SK-N-SH (cell line): ENCODE measurements around the gene OCIAD1. TPM values are rescaled to one million over a fixed set of nuclear protein-coding genes. Genes with fewer than 3 reads are reported as not detected.

Experiments
- CTCF ChIA-PET: fragments of 300-600, 350-600 bp; formaldehyde crosslinking; extraction: SDS; loops from one replicate; lab custom pipeline; 2021; lab: Yijun Ruan, JAX
- POLR2A ChIA-PET: fragments of 350-600 bp; sonication (Branson Sonifier 250); formaldehyde crosslinking; extraction: SDS; loops from one replicate; lab custom pipeline; 2020; ENCODE audit warnings: antibody characterized with exemption, inconsistent platforms; lab: Yijun Ruan, JAX
- DNase-seq: peaks from one replicate; pipeline ENCODE4 v3.0.0; 2012
- H2AFZ ChIP-seq: fragments of 200-600 bp; sonication (generic); 2 replicates; pipeline ENCODE4 v1.8.1; 2016; ENCODE audit warnings: antibody characterized with exemption, mild to moderate bottlenecking, low read depth
- H3F3A ChIP-seq: fragments of 200-600 bp; sonication (generic); replicated peaks from 2 replicates; pipeline ENCODE3; 2016; ENCODE audit warnings: antibody characterized with exemption, mild to moderate bottlenecking; ENCODE audit not compliant: insufficient read depth
- H3K27ac ChIP-seq, 2 experiments: fragments of 200-500 bp in 1 of 2; fragments of 200-600 bp in 1 of 2; sonication (Bioruptor generic) in 1 of 2; sonication (generic), shearing (Covaris generic) in 1 of 2; 2 replicates each; pipeline versions ENCODE4 v1.5.1 to v1.6.1; 2014 to 2016; ENCODE audit warnings: low read depth in 2 of 2, inconsistent platforms in 1 of 2, low read length in 1 of 2, mild to moderate bottlenecking in 1 of 2, mixed read lengths in 1 of 2
- H3K27me3 ChIP-seq: fragments of 200-600 bp; sonication (generic), shearing (Covaris generic); 2 replicates; pipeline ENCODE4 v1.6.1; 2016; ENCODE audit warnings: mixed run types; ENCODE audit not compliant: insufficient read depth
- H3K36me3 ChIP-seq, 2 experiments: fragments of 200-500 bp in 1 of 2; fragments of 200-600 bp in 1 of 2; sonication (Bioruptor generic) in 1 of 2; sonication (generic) in 1 of 2; replicated peaks in 1 of 2; 2 replicates each; pipeline versions ENCODE3 to v1.5.1; 2014 to 2016; ENCODE audit warnings: low read length in 1 of 2, mild to moderate bottlenecking in 1 of 2; ENCODE audit not compliant: insufficient read depth in 2 of 2, control insufficient read depth in 1 of 2
- H3K4me1 ChIP-seq, 2 experiments: fragments of 200-500 bp in 1 of 2; fragments of 200-600 bp in 1 of 2; sonication (Bioruptor generic) in 1 of 2; sonication (generic), shearing (Covaris generic) in 1 of 2; 2 replicates each; pipeline versions ENCODE4 v1.5.1 to v1.6.1; 2014 to 2016; ENCODE audit warnings: low read depth in 1 of 2, low read length in 1 of 2, mixed run types in 1 of 2; ENCODE audit not compliant: insufficient read depth in 2 of 2, control insufficient read depth in 1 of 2
- H3K4me2 ChIP-seq: fragments of 200-600 bp; sonication (generic), shearing (Covaris generic); 2 replicates; pipeline ENCODE4 v1.6.1; 2017; ENCODE audit warnings: mixed run types
- H3K4me3 ChIP-seq, 2 experiments: fragments of 200-500 bp in 1 of 2; fragments of 200-600 bp in 1 of 2; sonication (Bioruptor generic) in 1 of 2; sonication (generic), shearing (Covaris generic) in 1 of 2; 2 replicates each; pipeline versions ENCODE4 v1.5.1 to v1.8.1; 2014 to 2016; ENCODE audit warnings: low read depth in 2 of 2, inconsistent platforms in 1 of 2, low read length in 1 of 2, mild to moderate bottlenecking in 1 of 2, mixed read lengths in 1 of 2, moderate library complexity in 1 of 2
- H3K79me2 ChIP-seq: fragments of 200-600 bp; sonication (generic); 2 replicates; pipeline ENCODE4 v1.8.1; 2017; ENCODE audit warnings: mild to moderate bottlenecking; ENCODE audit not compliant: insufficient read depth
- H3K9ac ChIP-seq: fragments of 200-600 bp; sonication (generic); 2 replicates; pipeline ENCODE4 v1.6.1; 2017; ENCODE audit warnings: mixed run types
- H3K9me2 ChIP-seq: fragments of 200-600 bp; sonication (generic); 2 replicates; pipeline ENCODE4 v1.6.1; 2017; ENCODE audit warnings: mixed run types
- H3K9me3 ChIP-seq: fragments of 200-600 bp; sonication (generic); 2 replicates; pipeline ENCODE4 v1.6.1; 2017; ENCODE audit warnings: mixed run types, mild to moderate bottlenecking, moderate library complexity
- H4K20me1 ChIP-seq: fragments of 200-600 bp; sonication (generic); 2 replicates; pipeline ENCODE4 v1.6.1; 2017; ENCODE audit warnings: mild to moderate bottlenecking, mixed run types; ENCODE audit not compliant: insufficient read depth
- FOSL2 ChIP-seq: IDR thresholded peaks from 2 replicates; pipeline ENCODE4 v1.4.0; 2012; ENCODE audit warnings: low read depth, mild to moderate bottlenecking, moderate library complexity, borderline replicate concordance
- FOXM1 ChIP-seq: IDR thresholded peaks from 2 replicates; pipeline ENCODE4 v1.4.0; 2012; ENCODE audit warnings: low read depth, mild to moderate bottlenecking
- JUND ChIP-seq: IDR thresholded peaks from 2 replicates; pipeline ENCODE4 v1.4.0; 2012
- NFIC ChIP-seq: IDR thresholded peaks from 2 replicates; pipeline ENCODE4 v1.4.0; 2012; ENCODE audit warnings: borderline replicate concordance
- NRF1 ChIP-seq: IDR thresholded peaks from 2 replicates; pipeline ENCODE4 v1.6.1; 2012; ENCODE audit warnings: low read depth, mild to moderate bottlenecking, low read length
- PBX3 ChIP-seq: IDR thresholded peaks from 2 replicates; pipeline ENCODE4; 2012
- RAD21 ChIP-seq: IDR thresholded peaks from 2 replicates; pipeline ENCODE4 v1.6.1; 2012; ENCODE audit warnings: mild to moderate bottlenecking, low read length
- RFX5 ChIP-seq: IDR thresholded peaks from 2 replicates; pipeline ENCODE4 v1.6.1; 2012; ENCODE audit warnings: mild to moderate bottlenecking, improper control_type of control experiment, low read length
- TCF12 ChIP-seq: IDR thresholded peaks from 2 replicates; pipeline ENCODE4 v1.4.0; 2012
- WGBS: methylation state at CpG from one replicate; pipeline ENCODE4 v1.1.6; 2017; ENCODE audit warnings: low lambda C conversion rate; 5-methylcytosine and 5-hydroxymethylcytosine counted together
- polyA plus RNA-seq, 3 experiments: library from polyadenylated mRNA; depleted of rRNA; stranded (reverse); fragments of >200 nt; gene quantifications; 2 replicates each; pipeline ENCODE4 v1.2.3, GENCODE V29; 2012
- TF ChIP-seq, protein P1 (sequence below): fragments of 200-600 bp; sonication (generic); IDR thresholded peaks from 2 replicates; pipeline ENCODE4 v1.6.1; 2017; ENCODE audit warnings: antibody characterized with exemption, mild to moderate bottlenecking, moderate library complexity
- TF ChIP-seq, protein P2 (sequence below): IDR thresholded peaks from 2 replicates; pipeline ENCODE4 v1.4.0; 2012; ENCODE audit warnings: low read depth, borderline replicate concordance
- TF ChIP-seq, protein P3 (sequence below): IDR thresholded peaks from 2 replicates; pipeline ENCODE4 v1.4.0; 2012; ENCODE audit warnings: low read depth
- TF ChIP-seq, protein P4 (sequence below): IDR thresholded peaks from 2 replicates; pipeline ENCODE4 v1.4.0; 2012; ENCODE audit warnings: low read depth, borderline replicate concordance

OCIAD1 gene
- polyA plus RNA-seq, 1 of the 3 experiments (the other 2 are of a cell fraction), result 113 TPM

DNA sequence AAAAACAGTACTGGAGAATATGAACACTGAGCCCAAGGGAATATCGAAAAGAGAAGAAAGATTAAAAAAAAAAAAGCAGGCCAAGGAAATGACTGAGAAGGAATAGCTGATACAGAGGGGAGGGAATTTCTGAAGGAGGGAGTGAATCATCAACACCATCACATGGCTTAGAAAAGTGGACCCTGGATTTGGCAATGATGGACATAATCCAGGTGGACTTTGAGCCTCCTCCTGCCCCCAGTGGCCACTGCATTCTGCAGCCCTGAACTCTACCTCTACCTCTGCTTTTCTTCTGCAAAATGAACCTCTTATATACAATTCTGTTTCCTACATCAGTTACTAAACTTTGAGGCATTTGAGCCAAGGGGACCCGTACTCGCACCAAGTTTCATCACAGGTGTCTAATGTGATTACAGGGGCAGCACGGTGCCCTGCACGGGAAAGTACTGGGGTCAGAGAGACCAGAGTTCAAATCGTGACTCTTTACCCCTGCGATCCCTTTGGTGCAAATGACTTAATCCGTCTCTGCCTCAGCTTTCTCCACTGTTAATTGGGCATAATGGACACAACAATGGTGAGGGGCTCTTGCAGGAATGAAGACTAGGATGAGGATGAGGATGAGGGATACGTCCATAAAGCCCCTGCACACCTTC is 74.6 kb downstream of the OCIAD1 start:
- TF ChIP-seq TCF12, result peak; percentile 40
- TF ChIP-seq NRF1, result no peak
- TF ChIP-seq, protein P1, sequence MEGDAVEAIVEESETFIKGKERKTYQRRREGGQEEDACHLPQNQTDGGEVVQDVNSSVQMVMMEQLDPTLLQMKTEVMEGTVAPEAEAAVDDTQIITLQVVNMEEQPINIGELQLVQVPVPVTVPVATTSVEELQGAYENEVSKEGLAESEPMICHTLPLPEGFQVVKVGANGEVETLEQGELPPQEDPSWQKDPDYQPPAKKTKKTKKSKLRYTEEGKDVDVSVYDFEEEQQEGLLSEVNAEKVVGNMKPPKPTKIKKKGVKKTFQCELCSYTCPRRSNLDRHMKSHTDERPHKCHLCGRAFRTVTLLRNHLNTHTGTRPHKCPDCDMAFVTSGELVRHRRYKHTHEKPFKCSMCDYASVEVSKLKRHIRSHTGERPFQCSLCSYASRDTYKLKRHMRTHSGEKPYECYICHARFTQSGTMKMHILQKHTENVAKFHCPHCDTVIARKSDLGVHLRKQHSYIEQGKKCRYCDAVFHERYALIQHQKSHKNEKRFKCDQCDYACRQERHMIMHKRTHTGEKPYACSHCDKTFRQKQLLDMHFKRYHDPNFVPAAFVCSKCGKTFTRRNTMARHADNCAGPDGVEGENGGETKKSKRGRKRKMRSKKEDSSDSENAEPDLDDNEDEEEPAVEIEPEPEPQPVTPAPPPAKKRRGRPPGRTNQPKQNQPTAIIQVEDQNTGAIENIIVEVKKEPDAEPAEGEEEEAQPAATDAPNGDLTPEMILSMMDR, result peak; percentile 48
- TF ChIP-seq PBX3, result peak; percentile 36
- TF ChIP-seq, protein P2, sequence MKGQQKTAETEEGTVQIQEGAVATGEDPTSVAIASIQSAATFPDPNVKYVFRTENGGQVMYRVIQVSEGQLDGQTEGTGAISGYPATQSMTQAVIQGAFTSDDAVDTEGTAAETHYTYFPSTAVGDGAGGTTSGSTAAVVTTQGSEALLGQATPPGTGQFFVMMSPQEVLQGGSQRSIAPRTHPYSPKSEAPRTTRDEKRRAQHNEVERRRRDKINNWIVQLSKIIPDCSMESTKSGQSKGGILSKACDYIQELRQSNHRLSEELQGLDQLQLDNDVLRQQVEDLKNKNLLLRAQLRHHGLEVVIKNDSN, result peak; percentile 64; the same call in 1 of the 2 replicates
- peak; percentile 46; the same call in 1 of the 2 replicates for TF ChIP-seq JUND
- TF ChIP-seq, protein P3, sequence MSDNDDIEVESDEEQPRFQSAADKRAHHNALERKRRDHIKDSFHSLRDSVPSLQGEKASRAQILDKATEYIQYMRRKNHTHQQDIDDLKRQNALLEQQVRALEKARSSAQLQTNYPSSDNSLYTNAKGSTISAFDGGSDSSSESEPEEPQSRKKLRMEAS, result peak; percentile 46; the same call in 1 of the 2 replicates
- TF ChIP-seq NFIC, result peak; percentile 15; the same call in 1 of the 2 replicates
- no peak for TF ChIP-seq RFX5
- TF ChIP-seq FOSL2, result peak; percentile 67; the same call in 1 of the 2 replicates
- no peak for TF ChIP-seq FOXM1
- peak; percentile 10; the same call in 1 of the 2 replicates for TF ChIP-seq RAD21
- TF ChIP-seq, protein P4, sequence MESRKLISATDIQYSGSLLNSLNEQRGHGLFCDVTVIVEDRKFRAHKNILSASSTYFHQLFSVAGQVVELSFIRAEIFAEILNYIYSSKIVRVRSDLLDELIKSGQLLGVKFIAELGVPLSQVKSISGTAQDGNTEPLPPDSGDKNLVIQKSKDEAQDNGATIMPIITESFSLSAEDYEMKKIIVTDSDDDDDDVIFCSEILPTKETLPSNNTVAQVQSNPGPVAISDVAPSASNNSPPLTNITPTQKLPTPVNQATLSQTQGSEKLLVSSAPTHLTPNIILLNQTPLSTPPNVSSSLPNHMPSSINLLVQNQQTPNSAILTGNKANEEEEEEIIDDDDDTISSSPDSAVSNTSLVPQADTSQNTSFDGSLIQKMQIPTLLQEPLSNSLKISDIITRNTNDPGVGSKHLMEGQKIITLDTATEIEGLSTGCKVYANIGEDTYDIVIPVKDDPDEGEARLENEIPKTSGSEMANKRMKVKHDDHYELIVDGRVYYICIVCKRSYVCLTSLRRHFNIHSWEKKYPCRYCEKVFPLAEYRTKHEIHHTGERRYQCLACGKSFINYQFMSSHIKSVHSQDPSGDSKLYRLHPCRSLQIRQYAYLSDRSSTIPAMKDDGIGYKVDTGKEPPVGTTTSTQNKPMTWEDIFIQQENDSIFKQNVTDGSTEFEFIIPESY, result no peak
- peak overlapping the region; percentile 64 to 82 for H3K4me3 ChIP-seq
- H3K79me2 ChIP-seq, result peaks cover 43% of the 10 kb centered on the region
- H3K27ac ChIP-seq, result peak overlapping the region; percentile 72 to 80; a peak in 3 of 4 replicates
- DNase-seq, result peak; percentile 43
- 48% methylated on average over 9 of the region's 9 CpGs for WGBS
- no peaks in the 10 kb centered on the region for H4K20me1 ChIP-seq
- H3K9ac ChIP-seq, result peak overlapping the region; percentile 83
- H3K27me3 ChIP-seq, result no peaks in the 10 kb centered on the region
- H3K4me1 ChIP-seq, result peaks cover 17 to 31% of the 10 kb centered on the region in 2 experiments
- H2AFZ ChIP-seq, result 0 out of 2 replicates have a peak overlapping the region, but pooled peaks have one; percentile 73
- peak overlapping the region; percentile 95 for H3K4me2 ChIP-seq
- peaks cover 20 to 23% of the 10 kb centered on the region in 2 experiments for H3K36me3 ChIP-seq
- no peaks in the 10 kb centered on the region for H3K9me2 ChIP-seq
- H3K9me3 ChIP-seq, result no peaks in the 10 kb centered on the region
- POLR2A ChIA-PET, result interaction anchor here (1.4 to 1.8 kb wide), 2 partner anchors 125 to 327 kb away, joined by 5 to 9 read pairs; partner anchors contain the start of gene FRYL
- CTCF ChIA-PET, result interaction anchor here (0.6 to 2.3 kb wide), 9 partner anchors 26 to 455 kb away, joined by 3 to 11 read pairs (median 3); no protein-coding TSS in a partner anchor
- peaks cover 35% of the 10 kb centered on the region for H3F3A ChIP-seq
